HepG2 (cell line): Measurements from ENCODE around the gene ZFP36. TPM values are rescaled to one million over a fixed set of nuclear protein-coding genes. Genes with fewer than 3 reads are reported as not detected.
A peak's percentile ranks its signal among the peaks of the same experiment; 100 is the strongest.

Experiments
- CCDC6 ChIP-seq: sonication (generic); formaldehyde crosslinking; IDR thresholded peaks from 2 replicates; pipeline ENCODE4 v1.8.1; 2022; ENCODE audit warnings: mild to moderate bottlenecking, missing genetic modification reagents, moderate library complexity
- CSRNP2 ChIP-seq: sonication (generic); formaldehyde crosslinking; conservative IDR thresholded peaks from 2 replicates; pipeline ENCODE4 v1.8.0; 2022; ENCODE audit warnings: low read depth, missing genetic modification reagents
- ELF4 ChIP-seq: sonication (generic); formaldehyde crosslinking; IDR thresholded peaks from 2 replicates; pipeline ENCODE4 v1.5.0; 2020; ENCODE audit warnings: missing genetic modification reagents, mild to moderate bottlenecking, moderate library complexity, borderline replicate concordance
- GATA4 ChIP-seq: sonication (generic); IDR thresholded peaks from 2 replicates; pipeline ENCODE4 v1.6.1; 2016; ENCODE audit warnings: antibody characterized with exemption, low read depth, borderline replicate concordance
- HES4 ChIP-seq: sonication (generic); formaldehyde crosslinking; IDR thresholded peaks from 2 replicates; pipeline ENCODE4 v1.9.0; 2021; ENCODE audit warnings: mild to moderate bottlenecking, missing genetic modification reagents, borderline replicate concordance
- HNF4A ChIP-seq: sonication (generic); formaldehyde crosslinking; IDR thresholded peaks from 2 replicates; pipeline ENCODE4 v1.4.0; 2020; ENCODE audit warnings: missing genetic modification reagents
- ISX ChIP-seq: sonication (generic); formaldehyde crosslinking; conservative IDR thresholded peaks from 2 replicates; pipeline ENCODE4 v1.5.0; 2020; ENCODE audit warnings: missing genetic modification reagents
- MXD3 ChIP-seq: IDR thresholded peaks from 2 replicates; pipeline ENCODE4 v1.6.1; 2016; ENCODE audit warnings: mild to moderate bottlenecking, missing biosample characterization, missing genetic modification reagents
- NFE2L1 ChIP-seq: sonication (generic); formaldehyde crosslinking; IDR thresholded peaks from 2 replicates; pipeline ENCODE4 v1.4.0; 2020; ENCODE audit warnings: missing genetic modification reagents, mild to moderate bottlenecking, borderline replicate concordance
- SAFB2 ChIP-seq: sonication (generic); formaldehyde crosslinking; IDR thresholded peaks from 2 replicates; pipeline ENCODE4 v1.5.1; 2020; ENCODE audit warnings: missing genetic modification reagents, low read depth, mild to moderate bottlenecking, borderline replicate concordance
- SMAD1 ChIP-seq: sonication (generic); formaldehyde crosslinking; IDR thresholded peaks from 2 replicates; pipeline ENCODE4 v1.4.0; 2020; ENCODE audit warnings: missing genetic modification reagents, low read depth, mild to moderate bottlenecking, borderline replicate concordance
- SNRNP70 ChIP-seq: fragments of 200-400 bp; formaldehyde crosslinking; IDR thresholded peaks from 2 replicates; pipeline ENCODE4 v1.6.1; 2017; ENCODE audit warnings: mild to moderate bottlenecking, low read depth, low read length, moderate library complexity
- ZNF136 ChIP-seq: sonication (generic); formaldehyde crosslinking; IDR thresholded peaks from 2 replicates; pipeline ENCODE4 v1.8.1; 2022; ENCODE audit warnings: low read depth, mild to moderate bottlenecking, moderate library complexity, missing genetic modification reagents
- ZNF362 ChIP-seq: sonication (generic); formaldehyde crosslinking; IDR thresholded peaks from 2 replicates; pipeline ENCODE4 v1.4.0; 2020; ENCODE audit warnings: missing genetic modification reagents, mild to moderate bottlenecking, borderline replicate concordance
- ZNF629 ChIP-seq: sonication (generic); formaldehyde crosslinking; conservative IDR thresholded peaks from 2 replicates; pipeline ENCODE4 v1.5.0; 2020; ENCODE audit warnings: missing genetic modification reagents
- ZNF652 ChIP-seq: IDR thresholded peaks from 2 replicates; pipeline ENCODE4 v1.6.1; 2016; ENCODE audit warnings: low read depth, borderline replicate concordance
- ZSCAN9 ChIP-seq: IDR thresholded peaks from 2 replicates; pipeline ENCODE4 v1.6.1; 2016; ENCODE audit warnings: borderline replicate concordance
- polyA plus RNA-seq, 8 experiments: library from polyadenylated mRNA; depleted of rRNA in 3 of 8; stranded (reverse) in 7 of 8; unstranded in 1 of 8; fragments of >200 nt; fragmentation: Illumina TruSeq in 4 of 8; extraction: Trizol in 4 of 8; gene quantifications; 2 replicates each; pipeline versions ENCODE4 v1.2.1 to v1.2.3, GENCODE V29; 2011 to 2016; ENCODE audit warnings: low read depth in 4 of 8, missing spikeins in 1 of 8, mixed read lengths in 1 of 8; ENCODE audit not compliant: insufficient read depth in 1 of 8
- total RNA-seq, 5 experiments: library from RNA; depleted of rRNA; stranded (reverse); fragments of >200 nt; fragmentation: Illumina TruSeq; extraction: Trizol; gene quantifications; 2 replicates each; pipeline ENCODE4 v1.2.3, GENCODE V29; 2016; ENCODE audit warnings: low read depth in 1 of 5
- TF ChIP-seq, protein P1 (sequence below): sonication (generic); formaldehyde crosslinking; IDR thresholded peaks from 2 replicates; pipeline ENCODE4 v1.5.1; 2020; ENCODE audit warnings: missing genetic modification reagents, mild to moderate bottlenecking, borderline replicate concordance
- TF ChIP-seq, protein P2 (sequence below): sonication (generic); formaldehyde crosslinking; IDR thresholded peaks from 2 replicates; pipeline ENCODE4 v1.5.1; 2020; ENCODE audit warnings: mild to moderate bottlenecking, missing genetic modification reagents
- TF ChIP-seq, protein P3 (sequence below): IDR thresholded peaks from 2 replicates; pipeline ENCODE4 v1.6.1; 2016

ZFP36 gene
- total and polyA plus RNA-seq, 2 of the 13 experiments (the other 11 are each of a cell fraction or from before 2014, with no cell fraction given) = 1.4 to 1.7 TPM

- TF ChIP-seq, protein P1, sequence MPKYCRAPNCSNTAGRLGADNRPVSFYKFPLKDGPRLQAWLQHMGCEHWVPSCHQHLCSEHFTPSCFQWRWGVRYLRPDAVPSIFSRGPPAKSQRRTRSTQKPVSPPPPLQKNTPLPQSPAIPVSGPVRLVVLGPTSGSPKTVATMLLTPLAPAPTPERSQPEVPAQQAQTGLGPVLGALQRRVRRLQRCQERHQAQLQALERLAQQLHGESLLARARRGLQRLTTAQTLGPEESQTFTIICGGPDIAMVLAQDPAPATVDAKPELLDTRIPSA = no peak
- peak; percentile 32; the same call in 1 of the 2 replicates for TF ChIP-seq ZNF652
- no peak for TF ChIP-seq NFE2L1 (CRISPR knock-in tag)
- no peak for TF ChIP-seq ISX (CRISPR knock-in tag)
- peak; percentile 62; the same call in 1 of the 2 replicates for TF ChIP-seq CSRNP2 (CRISPR knock-in tag)
- no peak; the same call in 1 of the 2 replicates for TF ChIP-seq ZNF629
- peak; percentile 80; the same call in 1 of the 2 replicates for TF ChIP-seq CCDC6
- no peak; the same call in none of the 2 replicates for TF ChIP-seq GATA4
- TF ChIP-seq ELF4 = peak; percentile 87; the same call in 1 of the 2 replicates
- peak; percentile 90 for TF ChIP-seq MXD3
- no peak for TF ChIP-seq SNRNP70
- peak; percentile 95; the same call in 1 of the 2 replicates for TF ChIP-seq SMAD1 (CRISPR knock-in tag)
- peak; percentile 63; the same call in 1 of the 2 replicates for TF ChIP-seq ZNF362 (CRISPR knock-in tag)
- TF ChIP-seq SAFB2 = no peak
- TF ChIP-seq HNF4A (CRISPR knock-in tag) = no peak
- TF ChIP-seq, protein P2, sequence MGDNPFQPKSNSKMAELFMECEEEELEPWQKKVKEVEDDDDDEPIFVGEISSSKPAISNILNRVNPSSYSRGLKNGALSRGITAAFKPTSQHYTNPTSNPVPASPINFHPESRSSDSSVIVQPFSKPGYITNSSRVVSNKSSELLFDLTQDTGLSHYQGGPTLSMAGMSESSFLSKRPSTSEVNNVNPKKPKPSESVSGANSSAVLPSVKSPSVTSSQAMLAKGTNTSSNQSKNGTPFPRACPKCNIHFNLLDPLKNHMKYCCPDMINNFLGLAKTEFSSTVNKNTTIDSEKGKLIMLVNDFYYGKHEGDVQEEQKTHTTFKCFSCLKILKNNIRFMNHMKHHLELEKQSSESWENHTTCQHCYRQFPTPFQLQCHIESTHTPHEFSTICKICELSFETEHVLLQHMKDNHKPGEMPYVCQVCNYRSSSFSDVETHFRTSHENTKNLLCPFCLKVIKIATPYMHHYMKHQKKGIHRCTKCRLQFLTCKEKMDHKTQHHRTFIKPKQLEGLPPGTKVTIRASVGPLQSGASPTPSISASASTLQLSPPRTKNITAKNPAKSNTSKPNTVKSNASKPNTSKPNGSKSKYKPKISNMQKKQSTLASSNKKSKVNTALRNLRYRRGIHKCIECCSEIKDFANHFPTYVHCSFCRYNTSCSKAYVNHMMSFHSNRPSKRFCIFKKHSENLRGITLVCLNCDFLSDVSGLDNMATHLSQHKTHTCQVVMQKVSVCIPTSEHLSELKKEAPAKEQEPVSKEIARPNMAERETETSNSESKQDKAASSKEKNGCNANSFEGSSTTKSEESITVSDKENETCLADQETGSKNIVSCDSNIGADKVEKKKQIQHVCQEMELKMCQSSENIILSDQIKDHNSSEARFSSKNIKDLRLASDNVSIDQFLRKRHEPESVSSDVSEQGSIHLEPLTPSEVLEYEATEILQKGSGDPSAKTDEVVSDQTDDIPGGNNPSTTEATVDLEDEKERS (CRISPR knock-in tag) = peak; percentile 78; the same call in 1 of the 2 replicates
- TF ChIP-seq, protein P3, sequence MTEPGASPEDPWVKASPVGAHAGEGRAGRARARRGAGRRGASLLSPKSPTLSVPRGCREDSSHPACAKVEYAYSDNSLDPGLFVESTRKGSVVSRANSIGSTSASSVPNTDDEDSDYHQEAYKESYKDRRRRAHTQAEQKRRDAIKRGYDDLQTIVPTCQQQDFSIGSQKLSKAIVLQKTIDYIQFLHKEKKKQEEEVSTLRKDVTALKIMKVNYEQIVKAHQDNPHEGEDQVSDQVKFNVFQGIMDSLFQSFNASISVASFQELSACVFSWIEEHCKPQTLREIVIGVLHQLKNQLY = 0 out of 2 replicates have a peak, but pooled peaks have one; percentile 41
- TF ChIP-seq ZNF136 = 0 out of 2 replicates have a peak, but pooled peaks have one; percentile 27
- TF ChIP-seq ZSCAN9 = no peak; the same call in 1 of the 2 replicates
- TF ChIP-seq HES4 (CRISPR knock-in tag) = no peak
These were observed 29.1 kb downstream of the ZFP36 start, which contains the start of gene RPS16 (continued) for GRCh38 chr19:39435499-39436349.
